Renal cortex interstitium (tissue), 3 donors: ENCODE results near the gene UBTD1. TPM values are rescaled to one million over a fixed set of nuclear protein-coding genes. Genes with fewer than 3 reads are reported as not detected.

Experiments
- polyA plus RNA-seq, 3 donors: library from polyadenylated mRNA; unstranded; fragments of 120-200 nt; gene quantifications; one replicate each; pipeline ENCODE4 v1.2.1, GENCODE V29; 2013; ENCODE audit not compliant: insufficient read length in 3 of 3

The UBTD1 gene
- polyA plus RNA-seq, 3 donors, result 6.8 to 11.7 (median 9.8) TPM

Other genes with a start within 250 kb of the UBTD1 start
- gene ARHGAP19, start 206.3 kb upstream of the UBTD1 start, polyA plus RNA-seq, result 10 to 100 TPM; 27.3 to 42.6 (median 28.7) TPM
- gene FRAT1, start 179.7 kb upstream of the UBTD1 start, polyA plus RNA-seq, result 1 to 10 TPM; 3.4 to 4.6 (median 4.3) TPM
- 10 to 100 TPM; 12.2 to 14.2 (median 13.2) TPM for gene FRAT2, start 164.2 kb upstream of the UBTD1 start, polyA plus RNA-seq
- gene RRP12, start 97.6 kb upstream of the UBTD1 start, polyA plus RNA-seq, result 10 to 100 TPM; 23.9 to 31.3 (median 25.9) TPM
- gene PGAM1, start 72.7 kb upstream of the UBTD1 start, polyA plus RNA-seq, result 100 to 1,000 TPM; 172 to 199 (median 196) TPM
- 10 to 100 TPM; 30.3 to 38.9 (median 32.7) TPM for gene EXOSC1, start 52.9 kb upstream of the UBTD1 start, polyA plus RNA-seq
- 10 to 100 TPM; 38.5 to 40.3 (median 38.8) TPM for gene ZDHHC16, start 52.7 kb upstream of the UBTD1 start, polyA plus RNA-seq
- 100 to 1,000 TPM in 1 of 3 donors, 10 to 100 TPM in 2; 93.5 to 107 (median 95.0) TPM for gene MMS19, start 502 bp upstream of the UBTD1 start, polyA plus RNA-seq
- gene ANKRD2, start 73.9 kb downstream of the UBTD1 start, polyA plus RNA-seq, result under 1 TPM; 0.42 to 0.65 (median 0.60) TPM
- 10 to 100 TPM; 50.6 to 63.7 (median 50.8) TPM for gene HOGA1, start 85.5 kb downstream of the UBTD1 start, polyA plus RNA-seq
- 1 to 10 TPM in 1 of 3 donors, under 1 TPM in 2; 0.27 to 1.3 (median 0.84) TPM for gene C10orf62, start 90.8 kb downstream of the UBTD1 start, polyA plus RNA-seq
- 10 to 100 TPM; 21.6 to 29.5 (median 22.0) TPM for gene MORN4, start 134.6 kb downstream of the UBTD1 start, polyA plus RNA-seq
- 10 to 100 TPM; 17.4 to 20.8 (median 18.9) TPM for gene PI4K2A, start 141.7 kb downstream of the UBTD1 start, polyA plus RNA-seq
- gene AVPI1, start 188.3 kb downstream of the UBTD1 start, polyA plus RNA-seq, result 1 to 10 TPM; 3.7 to 8.6 (median 4.3) TPM
- 10 to 100 TPM; 36.8 to 52.5 (median 47.4) TPM for gene MARVELD1, start 214.8 kb downstream of the UBTD1 start, polyA plus RNA-seq
- gene ZFYVE27, start 238.2 kb downstream of the UBTD1 start, polyA plus RNA-seq, result 10 to 100 TPM; 23.6 to 40.2 (median 23.7) TPM